HG02623 (cell line): ENCODE data around the gene DBR1.

Source experiments
- ATAC-seq: cut with Tn5 transposase; IDR thresholded peaks from one replicate; pipeline ENCODE4 v1.9.1; 2021; ENCODE audit warnings: moderate library complexity; ENCODE audit not compliant: unreplicated experiment

The DBR1 gene, protein sequence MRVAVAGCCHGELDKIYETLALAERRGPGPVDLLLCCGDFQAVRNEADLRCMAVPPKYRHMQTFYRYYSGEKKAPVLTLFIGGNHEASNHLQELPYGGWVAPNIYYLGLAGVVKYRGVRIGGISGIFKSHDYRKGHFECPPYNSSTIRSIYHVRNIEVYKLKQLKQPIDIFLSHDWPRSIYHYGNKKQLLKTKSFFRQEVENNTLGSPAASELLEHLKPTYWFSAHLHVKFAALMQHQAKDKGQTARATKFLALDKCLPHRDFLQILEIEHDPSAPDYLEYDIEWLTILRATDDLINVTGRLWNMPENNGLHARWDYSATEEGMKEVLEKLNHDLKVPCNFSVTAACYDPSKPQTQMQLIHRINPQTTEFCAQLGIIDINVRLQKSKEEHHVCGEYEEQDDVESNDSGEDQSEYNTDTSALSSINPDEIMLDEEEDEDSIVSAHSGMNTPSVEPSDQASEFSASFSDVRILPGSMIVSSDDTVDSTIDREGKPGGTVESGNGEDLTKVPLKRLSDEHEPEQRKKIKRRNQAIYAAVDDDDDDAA

GRCh38 chr3:138174421-138175131 lies at the start of gene DBR1:
Gene DBR1 (minus strand): TSS chr3:138174921. CDS start chr3:138174795, 126 bp downstream.
- ATAC-seq, result peak; percentile 90

DNA sequence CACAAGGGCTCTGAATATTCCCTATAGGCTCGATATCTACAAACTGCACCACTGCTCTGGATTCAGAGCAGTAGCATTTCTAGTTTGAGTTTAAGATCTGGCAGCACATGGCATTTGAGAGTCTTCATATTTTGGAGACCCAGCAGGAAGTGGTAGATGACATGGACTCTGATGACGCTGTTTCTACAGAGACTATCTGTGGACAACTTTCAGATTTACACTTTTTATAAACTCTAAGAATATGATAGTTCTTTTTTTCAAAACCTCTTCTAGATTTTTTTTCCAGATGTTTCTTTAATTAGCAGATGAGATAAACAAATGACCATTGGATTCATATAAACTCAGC lies 48.2 kb upstream of the DBR1 start:
- no peak for ATAC-seq

DNA sequence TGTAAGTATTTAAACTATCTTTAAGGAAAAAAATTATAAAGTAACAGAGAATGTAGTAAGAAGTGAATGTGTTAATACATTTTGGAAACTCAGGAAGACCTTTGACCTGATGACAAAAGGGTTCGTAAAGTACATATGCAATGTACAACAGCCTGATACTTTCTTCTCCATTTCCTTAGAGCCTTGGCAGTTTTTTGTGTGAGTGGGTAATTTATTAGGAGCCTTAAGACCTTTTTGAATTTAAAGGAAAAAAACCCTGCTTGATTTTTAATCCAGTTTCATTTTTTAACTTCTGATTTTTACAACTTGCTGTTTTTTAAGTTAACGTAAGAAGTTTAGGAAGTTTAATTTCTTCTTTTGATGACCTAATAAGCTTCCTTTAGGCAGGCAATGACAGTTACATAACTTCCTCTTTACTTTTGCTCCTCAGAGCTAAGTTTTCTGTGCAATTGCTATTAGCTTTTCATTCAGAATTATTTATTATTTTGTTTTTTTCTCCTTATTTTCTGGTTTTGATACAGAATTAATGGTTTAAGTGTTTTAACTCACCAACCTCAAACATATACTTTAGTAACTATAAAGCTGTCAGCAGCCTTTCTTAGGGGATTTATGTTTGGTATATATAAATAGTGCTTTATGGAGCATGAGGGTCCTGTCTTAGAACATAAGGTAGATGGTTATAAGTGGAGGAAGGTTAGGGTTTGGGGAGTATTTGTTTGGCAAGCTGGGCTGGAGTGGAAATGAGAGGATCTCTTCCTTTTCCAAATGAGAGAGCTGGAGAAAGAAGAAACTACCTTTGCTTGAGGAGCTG lies 47.6 kb upstream of the DBR1 start:
- no peak for ATAC-seq

DNA sequence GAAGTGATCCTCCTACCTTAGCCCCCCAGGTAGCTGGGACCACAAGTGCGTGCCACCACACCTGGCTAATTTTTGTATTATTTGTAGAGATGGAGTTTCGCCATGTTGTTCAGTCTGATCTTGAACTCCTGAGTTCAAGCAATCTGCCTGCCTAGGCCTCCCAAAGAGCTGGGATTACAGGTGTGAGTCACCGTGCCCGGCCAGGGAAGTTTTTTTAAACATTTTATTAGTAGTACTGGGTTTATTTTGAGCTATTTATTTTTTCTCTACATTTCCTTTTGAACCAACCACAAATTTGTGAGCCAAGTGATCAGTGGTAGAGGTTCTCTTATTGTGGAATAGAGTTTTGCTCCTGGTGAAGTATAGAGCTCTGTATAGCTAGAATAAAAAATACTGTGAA lies 46.1 kb upstream of the DBR1 start:
- ATAC-seq, result no peak

GRCh38 chr3:138220242-138220641 lies 45.5 kb upstream of the DBR1 start:
- no peak for ATAC-seq

DNA sequence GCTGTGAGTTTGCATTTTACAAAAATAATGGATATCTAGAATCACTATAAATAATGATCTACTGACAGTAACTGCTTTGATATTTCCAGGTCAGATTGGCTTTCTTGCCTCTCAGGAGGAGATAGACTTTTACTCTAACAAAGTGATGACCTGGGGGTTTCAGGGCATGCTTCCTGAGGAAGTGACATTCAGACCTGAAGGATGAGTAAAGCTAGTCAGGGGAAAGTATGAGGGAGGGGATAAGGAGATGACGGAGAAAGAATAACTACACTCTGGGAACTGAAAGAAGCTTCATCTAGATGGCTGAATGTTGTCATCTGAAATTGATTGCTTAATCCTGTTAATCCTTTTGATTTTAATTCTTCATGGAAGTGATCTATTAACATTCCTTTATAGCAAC lies 44.5 kb upstream of the DBR1 start:
- ATAC-seq, result no peak

DNA sequence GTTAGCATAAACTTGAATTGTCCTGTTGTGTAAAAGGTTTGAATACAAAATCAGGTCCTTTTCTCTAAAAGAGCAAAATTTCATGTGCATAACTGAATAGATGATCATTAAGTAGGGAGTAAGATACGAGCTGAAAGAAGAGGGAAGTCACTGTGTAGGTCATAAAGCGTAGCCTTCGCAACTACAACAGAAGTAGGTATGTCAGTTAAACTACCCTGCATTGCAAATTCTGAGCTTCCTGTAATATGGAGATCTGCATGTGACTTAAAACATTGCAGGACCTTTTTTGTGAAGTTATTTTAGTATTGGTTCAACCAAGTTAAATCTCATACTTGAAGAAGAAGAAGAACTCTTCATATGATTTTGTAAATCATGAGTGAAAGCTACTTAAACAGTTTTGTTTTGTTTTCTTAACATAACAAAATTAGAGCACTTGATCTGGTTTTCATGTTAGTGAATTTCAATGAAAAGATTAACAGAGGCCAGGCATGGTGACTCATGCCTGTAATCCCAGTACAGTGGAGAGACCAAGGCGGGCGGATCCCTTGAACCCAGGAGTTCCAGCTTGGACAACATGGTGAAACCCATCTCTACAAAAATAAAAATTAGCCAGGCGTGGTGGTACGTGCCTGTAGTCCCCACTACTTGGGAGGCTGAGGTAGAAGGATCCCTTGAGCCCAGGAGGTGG lies 38.8 kb upstream of the DBR1 start:
- ATAC-seq, result no peak

DNA sequence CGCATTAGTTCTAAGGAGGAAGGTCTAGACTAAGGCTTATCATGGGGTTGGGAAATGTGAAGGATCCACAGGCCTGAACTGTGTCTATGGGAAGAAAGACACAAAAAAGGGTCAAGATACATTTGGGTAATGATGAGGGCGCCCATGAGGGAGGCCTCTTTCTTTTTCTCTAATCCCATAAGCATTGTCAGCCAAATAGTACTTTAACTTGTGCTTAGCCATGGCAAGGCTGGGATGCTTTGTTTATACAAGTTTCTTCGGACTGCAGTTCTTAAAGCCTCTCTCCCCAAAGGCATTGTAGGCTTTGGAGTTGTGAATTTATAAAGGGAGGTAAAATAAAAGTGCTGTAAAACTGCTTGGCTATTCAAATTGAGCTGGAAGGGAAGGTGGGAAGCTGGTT lies 35.8 kb upstream of the DBR1 start:
- ATAC-seq, result no peak

GRCh38 chr3:138206196-138206595 lies 31.5 kb upstream of the DBR1 start:
- ATAC-seq, result no peak

DNA sequence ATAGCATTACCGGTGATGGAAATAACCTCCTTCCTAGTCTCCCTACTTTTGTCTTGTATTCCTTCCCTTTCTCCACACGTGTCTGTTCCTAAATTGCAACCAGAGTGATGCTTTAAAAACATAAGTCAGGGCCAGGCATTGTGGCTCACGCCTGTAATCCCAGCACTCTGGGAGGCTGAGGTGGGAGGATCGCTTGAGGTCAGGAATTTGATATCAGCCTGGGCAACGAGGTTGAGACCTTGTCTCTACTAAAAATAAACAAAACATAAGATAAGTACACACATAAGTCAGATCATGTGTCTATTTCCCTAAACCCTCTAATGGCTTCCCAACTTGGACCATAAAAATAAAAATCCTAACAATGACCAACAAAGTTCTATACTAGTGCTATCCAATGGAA lies 30.8 kb upstream of the DBR1 start:
- ATAC-seq, result no peak

- ATAC-seq, result no peak
Measured at GRCh38 chr3:138203938-138204337, 29.2 kb upstream of the DBR1 start.

DNA sequence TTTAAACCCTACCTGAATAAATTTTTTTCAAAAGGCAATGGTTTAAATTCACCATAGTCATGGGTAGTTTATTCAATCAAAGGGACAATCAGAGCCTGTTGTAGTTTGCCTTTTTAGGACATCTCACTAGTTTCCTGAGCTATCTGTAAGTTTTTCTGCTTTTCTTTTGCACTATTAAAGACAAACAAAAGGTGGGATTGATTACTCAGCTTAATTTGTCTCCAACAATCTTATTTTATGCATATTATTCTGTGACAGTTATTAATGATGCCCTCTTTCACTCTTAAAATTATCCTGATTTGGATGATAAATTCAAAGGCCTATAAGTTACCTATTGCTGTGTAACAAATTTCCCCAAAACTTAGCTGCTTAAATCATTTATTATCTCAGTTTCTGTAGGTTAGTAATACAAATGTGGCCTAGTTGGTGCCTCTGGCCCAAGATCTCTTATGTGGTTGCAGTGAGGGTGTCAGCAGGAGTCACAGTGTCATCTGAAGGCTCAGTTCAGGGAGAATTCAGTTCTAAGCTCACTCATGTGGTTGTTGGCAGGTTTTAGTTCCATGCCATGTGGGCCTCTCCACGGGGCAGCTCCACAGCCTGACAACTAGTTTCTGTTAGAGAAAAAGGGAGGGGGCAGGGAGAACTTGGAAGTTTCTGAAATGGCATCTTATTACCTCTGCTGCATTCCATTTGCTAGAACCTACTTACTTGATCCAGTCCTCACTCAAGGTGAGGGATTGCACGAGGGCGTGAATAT lies 28.4 kb upstream of the DBR1 start:
- ATAC-seq, result no peak

GRCh38 chr3:138200424-138200823 lies 25.7 kb upstream of the DBR1 start:
- no peak for ATAC-seq

DNA sequence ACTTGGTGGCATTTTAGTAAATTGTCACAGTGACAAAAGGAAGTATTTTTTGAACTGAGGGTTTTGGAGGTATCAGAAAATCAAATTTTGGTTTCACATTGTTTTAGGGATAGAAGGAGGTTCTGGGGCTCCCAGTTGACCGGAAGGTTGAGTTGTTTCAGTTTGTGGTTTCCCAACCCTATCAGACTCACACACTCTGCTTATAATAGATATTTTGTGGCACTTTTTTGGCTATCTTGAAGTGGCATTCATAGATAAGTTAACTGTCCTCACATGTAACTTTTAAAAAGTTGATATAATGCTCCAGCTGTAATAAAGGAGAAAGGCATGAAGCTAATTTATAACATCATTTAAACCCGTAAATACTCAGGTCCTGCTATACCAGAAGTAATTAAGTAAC lies 25.1 kb upstream of the DBR1 start:
- ATAC-seq, result peak; percentile 48

DNA sequence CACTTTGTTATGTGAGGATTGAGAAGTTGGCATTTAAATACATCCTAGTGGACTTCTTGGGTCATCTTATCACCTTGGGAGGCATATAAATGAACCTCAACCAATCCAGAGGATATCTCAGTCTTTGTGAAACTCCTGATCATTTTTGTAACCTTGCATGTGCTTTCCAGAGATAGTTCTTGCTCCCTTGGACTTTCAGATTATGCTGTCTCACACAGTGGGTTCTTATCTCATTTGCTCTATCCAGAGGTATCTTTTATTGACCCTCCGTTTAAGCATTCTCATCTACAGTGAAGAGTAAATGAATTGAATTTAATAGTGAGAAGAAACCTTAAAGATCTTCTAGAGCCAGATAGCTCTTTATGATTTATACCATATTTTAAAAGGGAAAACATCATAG lies 22.8 kb upstream of the DBR1 start:
- no peak for ATAC-seq

- ATAC-seq, result no peak
Measured at GRCh38 chr3:138197058-138197457, 22.3 kb upstream of the DBR1 start.

GRCh38 chr3:138196023-138196422 lies 21.3 kb upstream of the DBR1 start:
- no peak for ATAC-seq

- no peak for ATAC-seq
Measured at GRCh38 chr3:138195481-138195880, 20.8 kb upstream of the DBR1 start.

DNA sequence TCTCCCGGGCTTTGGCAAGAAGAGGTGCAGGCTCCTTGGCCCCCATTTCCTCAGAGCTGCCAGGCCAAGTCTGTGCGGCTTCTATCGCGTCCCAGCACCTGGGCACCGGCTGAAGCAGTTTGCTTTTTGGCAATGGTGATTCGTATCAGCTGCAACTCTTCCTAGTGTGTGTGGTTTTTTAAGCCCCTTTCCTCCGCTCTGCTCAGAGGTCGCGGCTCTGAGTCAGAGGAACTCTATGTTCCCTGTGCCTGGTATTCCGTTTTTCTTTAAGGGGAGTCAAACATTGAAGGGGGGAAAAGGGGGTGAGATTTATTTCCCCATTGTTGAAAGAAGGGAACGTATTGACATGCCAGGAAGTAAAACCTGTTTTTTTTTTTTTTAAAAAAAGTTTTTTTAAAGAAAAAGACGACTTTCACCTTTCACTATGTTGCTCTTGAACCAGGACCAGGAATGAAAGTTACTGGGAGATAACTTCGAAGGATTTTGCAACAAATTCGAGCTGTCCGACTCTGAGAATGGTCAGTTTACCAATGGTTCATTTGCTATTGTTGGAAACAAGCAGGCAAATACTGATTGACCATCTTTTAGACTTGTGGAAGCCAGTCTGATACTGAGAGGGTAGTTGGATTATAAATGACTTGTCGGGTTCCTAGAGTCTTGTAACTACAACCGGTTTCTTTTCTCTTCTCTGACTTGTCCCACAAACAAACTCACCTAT lies 13.5 kb upstream of the DBR1 start:
- peak; percentile 9 for ATAC-seq
